Prostate gland (tissue), 2 donors: ENCODE measurements around the gene HES3.
A peak's percentile ranks its signal among the peaks of the same experiment; 100 is the strongest.

ENCODE experiments used
- CTCF ChIP-seq, 4 experiments: fragments of 200-600 bp in 2 of 4; fragments of 450-650 bp in 2 of 4; sonication (generic) in 2 of 4; IDR thresholded peaks; 1 replicate in 3 of 4; 2 replicates in 1 of 4; pipeline ENCODE4 v1.5.1; 2016 to 2019; ENCODE audit warnings: antibody characterized with exemption in 4 of 4, mild to moderate bottlenecking in 2 of 4, moderate library complexity in 2 of 4
- POLR2A ChIP-seq: fragments of 450-650 bp; IDR thresholded peaks from one replicate; pipeline ENCODE4 v1.6.1; 2016; ENCODE audit warnings: antibody characterized with exemption, mild to moderate bottlenecking
- POLR2AphosphoS5 ChIP-seq: sonication (generic); formaldehyde crosslinking; IDR thresholded peaks from one replicate; pipeline ENCODE4 v1.6.1; 2017; ENCODE audit warnings: antibody characterized with exemption

GRCh38 chr1:6294890-6295556 lies 51.0 kb downstream of the HES3 start:
- TF ChIP-seq POLR2A (no peak), CTCF (IDR thresholded peaks at IDR 0.05) (no peak), POLR2AphosphoS5 (peak; percentile 45)
